ENCODE measurements around the gene NDUFV1. TPM values are rescaled to one million over a fixed set of nuclear protein-coding genes. Genes with fewer than 3 reads are reported as not detected.
"Not testable (repeated sequence)": the region's sequence is repeated elsewhere in the genome, so short reads cannot be mapped to it uniquely, and the experiment has no call there.

Gene NDUFV1
- total and polyA plus RNA-seq, 3 donors from 2014 or later, result 187 to 369 (median 312) TPM

DNA sequence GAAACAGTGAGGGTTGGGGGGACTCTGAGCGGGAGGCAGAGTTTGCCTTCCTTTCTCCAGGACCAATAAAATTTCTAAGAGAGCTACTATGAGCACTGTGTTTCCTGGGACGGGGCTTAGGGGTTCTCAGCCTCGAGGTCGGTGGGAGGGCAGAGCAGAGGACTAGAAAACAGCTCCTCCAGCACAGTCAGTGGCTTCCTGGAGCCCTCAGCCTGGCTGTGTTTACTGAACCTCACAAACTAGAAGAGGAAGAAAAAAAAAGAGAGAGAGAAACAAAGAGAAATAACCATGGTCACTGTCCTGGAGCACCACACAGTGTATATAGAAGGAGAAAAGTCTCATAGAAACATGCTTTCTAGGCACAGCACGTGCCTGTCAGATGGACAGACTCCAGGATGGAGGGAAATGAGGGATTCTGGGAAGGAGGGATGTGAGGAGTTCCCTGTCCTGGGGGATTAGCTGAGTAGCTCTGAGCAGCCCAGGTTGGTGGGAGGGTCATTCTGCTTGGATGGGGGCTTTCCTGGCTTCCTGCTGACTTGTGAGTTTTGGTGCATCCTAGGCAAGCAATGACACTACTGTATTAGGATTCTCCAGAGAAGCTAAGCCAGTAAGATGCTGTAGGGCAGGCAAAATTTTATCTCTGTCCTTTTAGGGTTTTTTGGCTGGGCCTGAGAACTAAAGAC lies 20.0 kb upstream of the NDUFV1 start:
- intact Hi-C loops (cut with DNase I; ENCODE audit: low total_unique reads), result no loop called here
- no peak overlapping the region for H3K27ac ChIP-seq
- no peak for TF ChIP-seq POLR2A (IDR thresholded peaks at IDR 0.05)
- TF ChIP-seq, protein P1, sequence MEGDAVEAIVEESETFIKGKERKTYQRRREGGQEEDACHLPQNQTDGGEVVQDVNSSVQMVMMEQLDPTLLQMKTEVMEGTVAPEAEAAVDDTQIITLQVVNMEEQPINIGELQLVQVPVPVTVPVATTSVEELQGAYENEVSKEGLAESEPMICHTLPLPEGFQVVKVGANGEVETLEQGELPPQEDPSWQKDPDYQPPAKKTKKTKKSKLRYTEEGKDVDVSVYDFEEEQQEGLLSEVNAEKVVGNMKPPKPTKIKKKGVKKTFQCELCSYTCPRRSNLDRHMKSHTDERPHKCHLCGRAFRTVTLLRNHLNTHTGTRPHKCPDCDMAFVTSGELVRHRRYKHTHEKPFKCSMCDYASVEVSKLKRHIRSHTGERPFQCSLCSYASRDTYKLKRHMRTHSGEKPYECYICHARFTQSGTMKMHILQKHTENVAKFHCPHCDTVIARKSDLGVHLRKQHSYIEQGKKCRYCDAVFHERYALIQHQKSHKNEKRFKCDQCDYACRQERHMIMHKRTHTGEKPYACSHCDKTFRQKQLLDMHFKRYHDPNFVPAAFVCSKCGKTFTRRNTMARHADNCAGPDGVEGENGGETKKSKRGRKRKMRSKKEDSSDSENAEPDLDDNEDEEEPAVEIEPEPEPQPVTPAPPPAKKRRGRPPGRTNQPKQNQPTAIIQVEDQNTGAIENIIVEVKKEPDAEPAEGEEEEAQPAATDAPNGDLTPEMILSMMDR (IDR thresholded peaks at IDR 0.05), result no peak
- H3K27me3 ChIP-seq, result no peaks in the 10 kb centered on the region
- H3K9me3 ChIP-seq, result no peaks in the 10 kb centered on the region
- H3K4me1 ChIP-seq, result peaks cover 5% of the 10 kb centered on the region
- 73 to 90% methylated on average over 5 of the region's 5 CpGs for WGBS, 2 donors
- H3K36me3 ChIP-seq (ENCODE audit: low read depth, missing control alignments), result no peaks in the 10 kb centered on the region
- no peak overlapping the region for H3K4me3 ChIP-seq
- DNase-seq, result no peak

DNA sequence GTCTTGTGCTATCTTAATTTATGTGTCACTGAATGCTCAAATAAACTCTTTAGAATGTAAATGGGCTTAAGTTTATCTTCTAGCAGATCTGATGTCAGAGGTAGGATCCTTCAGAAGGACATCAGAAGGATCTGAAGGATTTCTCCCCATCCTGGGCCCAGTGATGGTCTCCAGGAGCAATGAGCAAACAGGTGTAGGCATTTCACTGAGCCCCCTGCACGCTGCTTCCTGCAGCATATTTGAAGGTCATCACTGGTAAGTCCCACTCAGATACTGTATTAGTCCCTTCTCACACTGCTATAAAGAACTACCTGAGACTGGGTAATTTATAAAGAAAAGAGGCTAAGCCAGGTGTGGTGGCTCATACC lies 18.6 kb upstream of the NDUFV1 start:
- H3K4me1 ChIP-seq, result no peaks in the 10 kb centered on the region
- intact Hi-C loops (cut with DNase I; ENCODE audit: low total_unique reads), result no loop called here
- H3K36me3 ChIP-seq (ENCODE audit: low read depth, missing control alignments), result no peaks in the 10 kb centered on the region
- no peaks in the 10 kb centered on the region for H3K27me3 ChIP-seq
- no peaks in the 10 kb centered on the region for H3K9me3 ChIP-seq
- WGBS, 2 donors, result 70 to 100% methylated on average over 1 of the region's 1 CpG
- no peak overlapping the region for H3K27ac ChIP-seq
- TF ChIP-seq POLR2A (IDR thresholded peaks at IDR 0.05), result no peak
- TF ChIP-seq, protein P1 (IDR thresholded peaks at IDR 0.05), result no peak
- no peak overlapping the region for H3K4me3 ChIP-seq
- no peak for DNase-seq

DNA sequence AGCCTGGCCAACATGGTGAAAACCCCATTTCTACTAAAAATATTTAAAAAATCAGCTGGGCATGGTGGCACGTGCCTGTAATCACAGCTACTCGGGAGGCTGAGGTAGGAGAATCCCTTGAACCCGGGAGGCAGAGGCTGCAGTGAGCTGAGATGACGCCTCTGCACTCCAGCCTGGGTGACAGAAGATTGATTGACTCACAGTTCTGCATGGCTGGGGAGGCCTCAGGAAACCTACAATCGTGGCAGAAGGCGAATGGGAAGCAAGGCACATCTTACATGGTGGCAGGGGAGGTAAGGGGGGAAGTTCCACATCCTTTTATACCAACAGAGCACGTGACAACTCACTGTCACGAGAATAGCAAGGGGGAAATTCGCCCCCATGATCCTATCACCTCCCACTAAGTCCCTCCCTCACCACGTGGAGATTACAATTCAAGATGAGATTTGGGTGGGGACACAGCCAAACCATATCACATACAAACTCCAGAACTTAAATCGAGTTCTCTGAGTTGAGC lies 17.8 kb upstream of the NDUFV1 start:
- H3K9me3 ChIP-seq; DNase-seq; H3K27ac ChIP-seq; intact Hi-C loops (cut with DNase I; ENCODE audit: low total_unique reads); H3K27me3 ChIP-seq; H3K4me1 ChIP-seq; H3K36me3 ChIP-seq (ENCODE audit: low read depth, missing control alignments); H3K4me3 ChIP-seq: not testable (repeated sequence)
- 85% methylated on average over 11 of the region's 11 CpGs for WGBS, 2 donors

- intact Hi-C loops (cut with DNase I; ENCODE audit: low total_unique reads), result no loop called here
- H3K27ac ChIP-seq, result no peak overlapping the region
- no peaks in the 10 kb centered on the region for H3K36me3 ChIP-seq (ENCODE audit: low read depth, missing control alignments)
- WGBS, 2 donors, result 69 to 77% methylated on average over 12 of the region's 12 CpGs
- no peak for DNase-seq
- TF ChIP-seq, protein P1 (IDR thresholded peaks at IDR 0.05), result no peak
- TF ChIP-seq POLR2A (IDR thresholded peaks at IDR 0.05), result no peak
- H3K9me3 ChIP-seq, result no peaks in the 10 kb centered on the region
- H3K4me1 ChIP-seq, result no peaks in the 10 kb centered on the region
- H3K4me3 ChIP-seq, result no peak overlapping the region
- no peaks in the 10 kb centered on the region for H3K27me3 ChIP-seq
These were observed 13.7 kb upstream of the NDUFV1 start for GRCh38 chr11:67592880-67593564.

DNA sequence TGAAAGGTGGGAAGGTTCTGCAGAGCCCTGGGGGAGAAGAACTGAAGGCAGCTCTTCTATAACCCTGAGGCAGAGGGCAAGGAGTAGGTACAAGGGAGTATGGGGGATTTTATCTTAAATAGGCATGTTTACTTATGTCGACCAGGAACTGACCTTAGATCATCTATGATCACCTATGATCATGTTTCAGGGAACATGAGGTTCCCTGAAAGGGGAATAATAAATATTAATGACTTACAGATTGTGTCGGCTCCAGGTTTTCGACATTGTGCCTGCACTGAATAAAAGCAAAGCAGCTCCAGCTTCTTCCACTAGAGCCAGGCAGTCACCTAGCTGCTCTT lies 13.2 kb upstream of the NDUFV1 start:
- H3K27ac ChIP-seq, result no peak overlapping the region
- 71 to 79% methylated on average over 3 of the region's 3 CpGs for WGBS, 2 donors
- H3K36me3 ChIP-seq (ENCODE audit: low read depth, missing control alignments), result no peaks in the 10 kb centered on the region

More for the DNA sequence above, 13.2 kb upstream of the NDUFV1 start:
- TF ChIP-seq, protein P1 (IDR thresholded peaks at IDR 0.05), result no peak
- TF ChIP-seq POLR2A (IDR thresholded peaks at IDR 0.05), result no peak
- H3K4me1 ChIP-seq, result no peaks in the 10 kb centered on the region
- intact Hi-C loops (cut with DNase I; ENCODE audit: low total_unique reads), result no loop called here
- H3K4me3 ChIP-seq, result no peak overlapping the region
- no peaks in the 10 kb centered on the region for H3K9me3 ChIP-seq
- DNase-seq, result no peak
- no peaks in the 10 kb centered on the region for H3K27me3 ChIP-seq

Data from testis (tissue), 3 donors.